NCI-H69 (cell line): Measurements from ENCODE around the gene TOX2.
A peak's percentile ranks its signal among the peaks of the same experiment; 100 is the strongest.

Source experiments
- DNase-seq: peaks from one replicate; lab custom pipeline; 2025; lab: John Stamatoyannopoulos, UW

Gene TOX2

DNA sequence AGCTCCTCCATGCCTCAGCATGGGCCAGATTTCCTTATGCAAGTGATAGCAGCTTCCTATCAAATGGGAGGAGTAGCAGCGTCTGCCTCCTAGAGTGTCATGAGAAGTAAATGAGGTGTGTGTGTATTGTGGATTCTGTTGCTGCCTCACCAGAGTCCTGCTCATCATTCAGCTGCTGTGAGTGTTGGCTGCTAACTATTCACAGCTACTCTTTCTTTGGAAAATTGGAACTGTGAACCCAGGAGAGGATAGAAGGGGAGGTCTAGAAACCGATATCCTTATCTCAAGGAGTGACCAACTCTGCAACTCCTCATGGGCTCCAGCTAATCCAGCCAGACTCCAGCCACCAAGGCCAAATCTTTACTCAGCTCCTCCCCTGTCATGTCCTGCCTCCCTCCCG, 63.3 kb downstream of the TOX2 start:
- DNase-seq, result no peak

DNA sequence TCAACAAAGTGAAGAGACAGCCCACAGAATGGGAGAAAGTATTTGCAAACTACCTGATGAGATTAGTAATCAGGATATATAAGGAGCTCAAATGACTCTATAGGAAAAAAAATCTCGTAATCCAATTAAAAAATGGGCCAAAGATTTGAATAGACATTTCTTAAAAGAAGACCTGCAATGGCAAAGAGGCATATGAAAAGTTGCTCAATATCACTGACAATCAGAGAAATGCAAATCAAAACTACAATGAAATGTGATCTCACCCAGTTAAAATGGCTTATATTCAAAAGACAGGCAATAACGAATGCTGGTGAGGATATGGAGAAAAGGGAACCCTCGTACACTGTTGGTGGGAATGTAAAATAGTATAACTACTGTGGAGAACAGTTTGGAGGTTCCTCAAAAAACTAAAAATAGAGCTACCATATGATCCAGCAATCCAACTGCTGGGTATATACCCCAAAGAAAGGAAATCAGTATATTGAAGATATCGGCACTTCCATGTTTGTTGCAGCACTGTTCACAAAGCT, 65.0 kb downstream of the TOX2 start:
- DNase-seq, result no peak

DNA sequence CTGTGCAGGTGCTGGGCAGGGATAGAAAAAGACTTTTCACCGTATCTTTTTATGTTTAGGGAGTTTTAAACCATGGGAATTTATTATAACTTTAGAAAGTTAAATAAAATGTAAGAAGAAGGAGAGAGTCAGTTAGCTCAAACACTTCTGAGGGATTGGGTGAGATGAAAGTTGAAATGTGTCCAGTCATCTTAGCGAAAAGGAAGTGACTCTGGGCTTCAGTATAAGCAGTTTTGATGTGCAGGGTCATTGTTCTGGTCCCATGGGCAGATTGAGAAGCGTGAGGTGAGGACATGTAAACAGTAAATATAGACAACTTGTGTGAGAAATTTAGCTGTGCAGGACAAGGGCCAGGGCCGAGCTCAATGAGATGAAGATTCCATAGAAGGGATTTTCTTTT, 66.9 kb downstream of the TOX2 start:
- DNase-seq, result no peak

DNA sequence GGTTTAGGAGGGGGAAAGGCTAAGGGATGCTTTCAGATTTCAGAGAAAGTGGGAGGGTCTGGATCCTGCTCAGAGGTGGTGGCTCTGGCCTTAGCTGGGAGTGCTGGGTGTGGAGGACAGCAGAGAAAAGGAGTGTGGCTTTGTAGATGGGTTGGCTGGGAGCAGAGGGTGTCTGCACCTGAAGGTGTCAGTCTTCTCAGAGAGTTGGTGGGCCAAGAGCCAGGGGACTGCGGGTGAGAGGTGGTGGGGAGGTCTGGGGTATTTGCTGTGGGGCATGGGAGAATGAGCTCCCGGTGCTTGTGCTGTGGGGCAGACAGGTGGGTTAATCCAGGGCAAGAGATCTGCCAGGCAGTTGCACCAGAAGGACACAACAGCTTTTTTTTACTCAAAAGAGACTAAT, 67.4 kb downstream of the TOX2 start:
- DNase-seq, result no peak

DNA sequence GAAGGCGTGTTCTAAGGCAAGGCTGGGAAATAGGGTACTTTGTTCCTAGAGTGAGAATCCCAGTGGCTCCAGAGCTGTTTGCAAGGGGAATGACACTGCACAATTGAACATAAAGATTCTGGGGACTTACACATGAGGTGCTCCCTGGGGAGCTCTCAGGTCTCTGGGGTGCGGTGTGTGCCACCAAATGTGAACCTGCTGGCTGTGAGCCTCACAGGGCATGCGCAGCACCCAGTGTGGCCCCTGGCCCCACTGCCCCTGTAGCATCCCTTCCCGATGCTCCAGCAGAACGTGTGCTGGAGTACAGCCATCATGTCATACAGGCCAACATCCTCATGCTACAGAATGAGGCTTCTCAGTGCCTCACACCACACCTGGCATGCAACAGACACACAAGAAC, 68.2 kb downstream of the TOX2 start:
- no peak for DNase-seq

DNA sequence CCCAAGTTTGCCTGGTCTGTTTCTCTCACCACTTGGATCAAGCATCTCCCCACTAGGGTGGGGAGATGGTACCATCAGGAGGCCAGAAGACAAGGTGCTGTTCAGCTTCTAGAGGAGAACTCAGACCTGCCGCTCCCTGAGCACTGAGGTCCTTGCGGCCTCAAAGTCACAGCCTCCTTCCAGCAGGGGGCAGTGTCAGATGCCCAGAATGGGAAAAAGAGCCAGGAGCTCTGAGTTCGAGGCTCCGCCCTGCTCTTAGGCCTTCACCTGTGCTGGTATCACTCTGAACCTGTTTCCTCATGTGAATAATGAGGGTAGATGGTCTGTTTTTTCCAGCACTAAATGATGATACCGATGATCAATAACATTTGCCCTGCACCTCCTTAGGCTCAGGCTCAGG, 68.7 kb downstream of the TOX2 start:
- peak; percentile 20 for DNase-seq

DNA sequence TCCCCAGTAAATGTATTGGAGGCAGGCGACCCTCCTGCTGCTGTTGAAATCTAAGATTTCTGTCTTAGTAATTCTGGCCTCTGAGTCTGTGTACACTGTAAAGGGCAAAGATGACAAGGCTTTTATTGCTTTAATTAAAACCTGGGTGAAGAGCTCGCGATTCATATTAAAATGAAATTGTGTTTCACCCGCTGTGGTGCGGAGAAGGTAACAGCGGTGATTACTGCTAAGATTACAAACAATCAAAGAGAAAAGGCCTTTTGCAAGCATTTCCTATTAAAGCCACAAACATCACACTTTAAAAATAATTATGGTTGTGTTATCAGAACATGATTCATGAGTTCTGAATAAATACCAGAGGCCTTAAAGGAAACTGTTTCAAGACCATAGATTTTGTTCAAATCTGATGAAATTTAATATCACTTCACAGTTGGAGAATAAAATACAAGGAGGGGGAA, 69.3 kb downstream of the TOX2 start:
- DNase-seq, result peak; percentile 4

DNA sequence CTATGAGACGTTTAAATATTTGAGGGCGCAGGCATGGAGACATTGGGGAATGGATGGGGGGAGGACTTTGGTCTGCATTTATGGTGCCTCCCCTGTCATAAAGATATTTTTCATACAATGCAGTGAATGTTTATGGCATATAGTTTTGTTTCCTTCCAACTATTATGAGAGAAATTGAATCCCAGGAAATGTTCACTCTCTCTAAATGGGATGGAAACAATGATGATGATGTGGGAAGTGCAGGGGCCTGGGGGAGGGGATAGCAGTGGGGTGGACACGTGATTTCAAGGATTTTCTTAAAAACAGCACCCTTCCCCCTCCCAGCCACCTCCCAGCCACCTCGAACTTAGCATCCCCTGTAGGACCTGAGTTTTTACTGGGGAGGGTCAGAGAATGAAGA, 69.9 kb downstream of the TOX2 start:
- no peak for DNase-seq

DNA sequence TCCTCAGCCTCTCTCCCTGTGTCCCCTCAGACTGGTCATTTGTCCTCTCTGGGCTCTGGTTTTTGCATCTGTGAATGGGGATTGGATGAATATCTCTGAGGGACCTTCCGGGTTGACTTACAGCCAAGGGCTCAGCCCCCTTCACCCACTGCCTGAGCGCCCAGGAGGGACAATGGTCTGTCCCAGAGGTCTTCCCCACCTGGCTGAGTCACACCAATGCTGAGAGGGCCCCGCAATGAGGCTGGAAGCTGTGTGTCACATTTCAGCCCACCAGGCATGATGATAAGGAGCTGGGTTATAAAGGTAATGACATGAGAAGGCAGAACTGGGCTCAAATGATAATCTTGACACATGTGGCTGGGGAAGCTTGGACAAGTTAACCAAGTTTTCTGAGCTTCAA, 70.5 kb downstream of the TOX2 start:
- no peak for DNase-seq

DNA sequence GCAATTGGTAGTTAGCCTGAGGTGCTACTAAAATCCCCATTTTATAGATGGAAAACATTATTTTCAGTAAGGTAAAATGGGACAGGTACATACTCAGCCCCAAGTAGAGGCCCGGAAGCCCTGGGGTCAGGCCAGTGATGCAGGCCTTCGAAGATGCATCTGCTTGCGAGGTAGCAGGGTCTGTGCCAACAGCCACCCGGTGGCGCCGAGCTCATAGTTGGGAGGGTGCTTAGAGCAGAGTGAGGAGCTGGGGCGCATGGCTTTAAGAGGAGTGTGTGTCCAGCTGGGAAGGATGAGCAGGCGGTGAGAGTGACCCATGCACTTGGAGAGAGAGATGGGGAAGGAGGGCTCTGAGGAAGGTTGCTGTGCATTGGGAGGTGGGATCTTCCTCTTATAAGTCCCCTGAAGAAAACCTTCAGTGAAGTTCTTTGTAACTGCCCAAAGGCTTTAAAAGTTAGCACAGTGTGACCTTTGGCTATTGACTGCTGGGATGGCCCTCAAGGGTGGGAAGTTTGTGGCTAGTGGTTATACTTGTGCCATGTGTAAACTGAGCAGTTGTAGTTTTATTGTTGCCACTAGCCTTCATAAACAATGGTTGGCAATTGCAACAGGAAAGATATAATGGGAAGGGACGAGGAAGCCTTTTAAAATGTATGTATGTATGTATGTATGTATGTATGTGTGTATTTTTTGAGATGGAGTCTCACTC, 71.1 kb downstream of the TOX2 start:
- no peak for DNase-seq

DNA sequence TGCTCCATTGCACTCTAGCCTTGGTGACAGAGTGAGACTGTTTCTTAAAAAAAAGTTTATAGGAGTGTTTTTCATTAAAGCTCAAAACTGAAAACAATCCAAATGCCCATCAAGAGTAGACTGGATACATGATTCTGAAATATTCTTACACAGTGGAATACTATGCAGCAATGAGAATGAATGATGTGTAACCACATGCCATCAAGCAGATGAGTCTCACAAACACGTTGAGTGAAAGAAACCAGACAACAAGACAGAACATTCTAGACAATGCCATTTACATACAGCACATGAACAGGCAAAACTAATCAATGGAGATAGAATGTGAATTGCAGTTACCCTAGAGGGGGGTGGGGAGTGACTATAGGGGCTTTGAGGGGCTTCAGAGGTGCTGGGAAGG, 72.4 kb downstream of the TOX2 start:
- DNase-seq, result no peak

DNA sequence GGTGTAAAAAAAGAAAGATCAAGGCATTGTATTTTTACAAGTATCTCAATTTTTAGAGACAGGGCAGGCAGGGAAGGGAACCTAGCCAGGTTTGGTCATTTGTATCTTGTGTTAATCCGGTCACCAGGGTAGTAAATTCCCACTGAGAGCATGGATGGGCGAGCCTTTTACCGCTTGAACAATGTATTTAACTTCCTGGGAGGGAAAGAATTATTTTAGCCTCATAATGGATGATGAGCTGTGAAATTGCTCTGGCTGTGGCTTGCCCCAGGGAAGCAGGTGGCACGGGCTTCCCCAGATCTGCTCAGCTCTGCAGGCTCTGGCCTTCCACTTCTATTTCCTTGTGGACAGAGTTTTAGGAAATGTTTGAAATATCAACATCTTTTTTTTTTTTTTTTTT, 72.9 kb downstream of the TOX2 start:
- peak; percentile 27 for DNase-seq

DNA sequence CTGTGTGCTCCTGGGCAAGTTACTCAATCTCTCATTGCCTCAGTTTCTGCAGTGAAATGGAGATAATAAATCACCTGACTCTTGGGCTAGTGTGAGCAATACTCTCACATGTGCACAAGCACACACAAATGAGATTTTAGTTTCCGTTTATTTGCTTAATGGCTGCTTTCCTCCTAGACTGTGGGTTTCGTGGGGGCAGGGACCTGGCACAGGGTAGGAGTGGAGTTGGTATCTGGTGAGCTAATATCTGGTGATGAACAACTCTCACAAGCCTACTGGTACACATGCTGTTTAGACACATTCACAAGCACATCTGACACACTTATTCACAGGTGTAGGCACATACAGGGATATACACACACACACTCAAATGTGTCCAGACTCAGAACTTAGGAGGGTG, 73.8 kb downstream of the TOX2 start:
- no peak for DNase-seq

DNA sequence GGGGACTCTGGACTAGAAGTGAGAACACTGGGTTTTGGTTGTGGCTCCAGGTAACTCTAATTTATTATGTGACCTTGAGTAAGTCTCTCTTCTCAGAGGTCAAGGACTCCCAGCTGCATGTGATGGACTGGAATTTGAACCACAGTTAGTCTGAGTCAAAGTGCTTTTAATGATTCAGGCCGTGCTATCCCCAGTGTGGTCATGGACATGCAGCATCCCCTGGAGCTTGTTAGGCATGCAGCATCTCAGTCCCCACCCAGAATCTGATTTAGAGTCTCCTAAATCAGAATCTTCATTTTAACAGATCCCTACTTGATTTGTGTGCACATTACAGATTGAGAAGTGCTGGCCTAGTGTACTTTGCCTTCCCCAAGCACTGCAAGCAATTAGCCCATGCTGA, 74.2 kb downstream of the TOX2 start:
- DNase-seq, result no peak

DNA sequence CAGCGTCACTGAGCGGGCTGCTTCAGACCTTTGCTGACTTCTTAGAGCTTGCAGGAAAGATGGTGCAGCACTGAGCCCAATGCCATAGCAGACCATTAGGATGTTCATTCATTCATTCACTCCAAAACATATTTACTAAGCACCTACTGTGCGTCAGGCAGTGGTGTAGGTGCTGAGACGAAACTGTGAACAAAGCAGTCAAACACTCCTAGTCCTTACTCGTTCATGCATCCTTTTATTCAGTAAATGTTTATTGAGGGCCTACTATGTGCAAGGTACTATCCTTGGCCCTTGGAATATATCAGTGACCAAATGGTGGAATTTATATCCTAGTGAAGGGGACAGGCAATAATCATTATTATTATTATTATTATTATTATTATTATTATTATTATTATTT, 76.6 kb downstream of the TOX2 start:
- DNase-seq, result no peak

DNA sequence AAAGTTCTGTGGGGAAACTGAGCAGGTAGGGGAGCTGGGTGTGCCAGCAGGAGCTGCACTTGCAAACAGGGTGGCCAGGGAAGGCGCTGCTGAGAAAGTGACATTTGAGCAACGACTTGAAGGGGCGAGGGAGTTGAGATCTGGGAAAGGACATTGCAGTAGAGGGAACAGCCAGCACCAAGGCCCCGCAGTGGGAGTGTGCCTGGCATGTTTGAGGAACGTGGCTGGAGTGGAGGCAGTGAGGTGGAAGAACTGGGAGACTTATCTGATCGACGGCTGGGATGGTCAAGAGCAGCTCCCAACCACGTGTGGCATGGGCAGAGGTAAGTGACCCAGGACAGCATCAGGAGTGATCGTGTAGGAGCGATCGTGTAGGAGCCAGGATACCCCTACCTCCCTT, 77.3 kb downstream of the TOX2 start:
- no peak for DNase-seq

DNA sequence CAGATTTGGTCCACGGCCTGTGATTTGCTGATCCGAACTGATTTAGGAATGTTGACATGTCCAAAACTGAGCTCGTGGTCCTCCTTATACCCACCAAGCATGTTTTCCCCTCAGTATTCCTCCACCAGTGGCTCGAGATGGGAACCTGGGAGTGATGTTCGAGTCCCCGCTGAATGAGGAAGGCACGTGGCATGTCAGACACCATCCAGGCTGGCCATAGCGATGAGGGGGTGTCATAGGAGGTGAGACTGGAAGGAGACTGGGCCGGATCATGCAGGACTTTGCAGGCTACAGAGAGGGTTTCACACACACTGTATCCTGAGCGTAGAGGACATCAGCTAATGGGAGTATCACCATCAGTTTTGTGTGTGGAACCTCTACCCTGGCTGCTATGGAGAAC, 78.2 kb downstream of the TOX2 start:
- no peak for DNase-seq

DNA sequence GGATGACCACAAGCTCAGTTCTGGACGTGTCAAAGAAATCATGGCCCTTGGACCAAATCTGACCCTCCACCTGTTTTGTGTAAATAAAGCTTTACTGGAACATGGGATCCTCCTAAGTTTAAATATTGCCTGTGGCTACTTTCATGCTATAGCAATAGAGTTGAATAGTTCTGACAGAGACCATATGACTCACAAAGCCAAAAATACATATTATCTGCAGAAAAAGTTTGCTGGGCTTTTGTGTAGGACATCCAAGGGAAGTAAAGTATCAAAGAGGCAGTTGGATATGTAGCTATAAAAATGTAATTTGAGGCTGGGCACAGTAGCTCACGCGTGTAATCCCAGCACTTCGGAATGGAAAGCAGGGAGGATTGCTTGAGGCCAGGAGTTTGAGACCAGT, 78.9 kb downstream of the TOX2 start:
- no peak for DNase-seq

DNA sequence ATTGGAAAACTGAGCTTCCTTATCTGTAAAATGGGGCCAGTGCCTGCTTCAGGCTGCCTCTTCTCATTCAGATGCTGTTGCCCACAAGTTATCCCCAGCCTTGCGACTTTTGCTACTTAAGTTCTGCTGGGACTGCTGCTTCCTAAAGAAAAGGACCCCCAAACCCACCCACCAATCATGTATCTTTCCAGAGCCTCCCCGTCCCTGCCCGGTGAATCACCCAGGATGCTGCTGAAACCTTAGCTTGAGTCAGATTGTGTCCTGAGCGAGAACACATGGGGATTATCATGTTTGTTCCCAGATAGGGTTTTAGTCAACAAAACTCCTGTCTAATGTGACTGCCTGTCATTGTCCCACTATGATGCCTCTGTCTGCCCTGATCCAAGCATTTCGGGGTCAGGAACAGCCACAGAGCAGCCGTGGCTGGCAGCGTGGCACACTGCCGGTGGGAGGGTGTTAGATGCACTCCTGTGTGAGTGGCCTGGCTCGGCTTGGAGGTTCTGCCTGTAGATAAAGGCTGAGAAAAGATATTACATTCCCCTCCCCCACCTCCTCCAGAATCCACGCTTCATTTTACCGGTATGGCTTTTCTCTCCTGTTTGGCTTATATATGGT, 79.9 kb downstream of the TOX2 start:
- no peak for DNase-seq

DNA sequence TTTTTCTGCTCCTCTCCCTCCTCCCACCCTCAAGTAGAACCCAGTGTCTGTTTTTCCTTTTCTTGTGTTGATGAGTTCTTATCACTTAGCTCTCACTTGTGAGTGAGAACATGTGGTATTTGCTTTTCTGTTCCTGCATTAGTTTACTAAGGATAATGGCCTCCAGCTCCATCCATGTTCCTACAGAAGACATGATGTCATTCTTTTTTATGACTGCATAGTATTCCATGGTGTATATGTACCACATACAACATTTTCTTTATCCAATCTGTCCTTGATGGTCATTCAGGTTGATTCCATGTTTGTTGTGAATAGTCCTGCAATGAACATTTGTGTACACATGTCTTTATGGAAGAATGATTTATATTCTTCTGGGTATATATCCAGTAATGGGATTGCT, 81.0 kb downstream of the TOX2 start:
- DNase-seq, result no peak

DNA sequence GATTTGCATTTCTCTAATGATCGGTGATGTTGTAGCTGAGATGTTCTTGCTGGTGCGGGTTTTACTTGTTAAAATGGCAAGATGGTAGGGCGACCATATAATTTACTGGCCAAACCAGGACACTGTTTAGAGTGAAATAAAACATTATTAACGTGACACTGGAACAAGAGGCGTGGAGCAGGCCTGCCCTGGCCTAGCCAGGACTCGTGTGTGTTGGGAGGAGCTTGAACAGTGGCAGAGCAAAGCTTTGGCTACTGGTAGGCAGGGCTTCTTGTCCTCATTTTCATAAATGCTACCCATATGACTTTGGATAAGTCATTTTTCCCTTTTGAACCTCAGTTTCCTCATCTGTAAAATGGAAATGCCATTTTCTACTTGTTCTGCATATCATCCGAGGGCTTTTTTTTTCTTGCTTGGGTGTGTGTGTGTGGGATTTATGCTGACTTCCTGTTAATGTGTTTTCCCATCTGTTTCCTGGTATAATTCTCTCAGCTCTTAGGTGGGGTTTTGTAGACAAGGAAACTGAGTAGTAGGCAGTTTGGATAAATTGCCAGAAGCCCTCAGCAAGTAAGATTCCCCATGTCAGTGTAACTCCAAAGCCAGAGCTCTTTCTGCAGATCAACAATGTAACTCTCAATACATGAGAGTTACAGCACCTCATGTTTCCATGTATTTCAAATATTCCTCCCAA, 81.7 kb downstream of the TOX2 start:
- no peak for DNase-seq

DNA sequence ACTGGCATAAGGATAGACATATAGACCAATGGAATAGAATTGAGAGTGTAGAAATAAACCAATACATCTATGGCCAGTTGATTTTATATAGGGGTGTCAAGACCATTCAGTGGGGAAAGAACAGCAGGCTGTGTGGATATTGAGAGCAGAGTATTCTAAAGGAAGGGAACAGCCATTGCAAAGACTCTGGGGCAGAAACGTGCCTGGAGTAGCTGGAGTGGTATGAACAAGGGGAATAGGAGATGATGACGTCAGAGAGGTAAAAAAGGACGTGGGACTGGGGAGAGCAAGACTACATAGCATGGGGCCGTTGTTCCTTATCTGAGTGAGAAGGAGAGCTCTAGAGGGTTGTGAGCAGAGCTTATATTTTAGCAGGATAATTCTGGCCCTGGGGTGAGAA, 85.2 kb downstream of the TOX2 start:
- DNase-seq, result no peak
